Keratinocyte (primary cell): ENCODE data around the gene SKI. TPM values are rescaled to one million over a fixed set of nuclear protein-coding genes. Genes with fewer than 3 reads are reported as not detected.

ENCODE experiments used
- DNase-seq: peaks from one replicate; pipeline ENCODE4 v3.0.0-alpha.2; 2011; ENCODE audit warnings: low read depth, missing footprints, low spot score
- FAIRE-seq: peaks from 2 replicates; lab custom pipeline; 2011; peaks lifted over from hg19 to GRCh38; lab: Jason Lieb, UNC
- H2AFZ ChIP-seq: 2 replicates; pipeline ENCODE4 v1.6.0; 2012; ENCODE audit warnings: low read length, control low read depth, inconsistent platforms; ENCODE audit not compliant: control insufficient read depth
- H3K27ac ChIP-seq: 2 replicates; pipeline ENCODE4 v1.5.1; 2011; ENCODE audit warnings: low read length; ENCODE audit not compliant: control insufficient read depth, insufficient read depth
- H3K27me3 ChIP-seq: 3 replicates; pipeline ENCODE4 v1.6.0; 2011; ENCODE audit warnings: low read length; ENCODE audit not compliant: control insufficient read depth, insufficient read depth; ENCODE audit errors: extremely low read depth
- H3K36me3 ChIP-seq, 2 experiments: 2 replicates in 1 of 2; 3 replicates in 1 of 2; pipeline ENCODE4 v1.5.1; 2011; ENCODE audit warnings: low read length in 2 of 2, mild to moderate bottlenecking in 1 of 2; ENCODE audit not compliant: control insufficient read depth in 2 of 2, insufficient read depth in 2 of 2; ENCODE audit errors: extremely low read depth in 1 of 2
- H3K4me1 ChIP-seq: 3 replicates; pipeline ENCODE4 v1.5.1; 2011; ENCODE audit warnings: low read length; ENCODE audit not compliant: control insufficient read depth, insufficient read depth; ENCODE audit errors: extremely low read depth
- H3K4me2 ChIP-seq: 3 replicates; pipeline ENCODE4 v1.6.0; 2011; ENCODE audit warnings: low read depth, low read length; ENCODE audit not compliant: control insufficient read depth, insufficient read depth; ENCODE audit errors: extremely low read depth
- H3K4me3 ChIP-seq, 3 experiments: fragments of 200-600 bp in 1 of 3; sonication (generic) in 1 of 3; 2 replicates in 2 of 3; 3 replicates in 1 of 3; pipeline ENCODE4 v1.5.1; 2011 to 2016; ENCODE audit warnings: low read length in 3 of 3, mild to moderate bottlenecking in 3 of 3, control low read depth in 2 of 3, inconsistent platforms in 1 of 3, low read depth in 1 of 3, mixed read lengths in 1 of 3, mixed run types in 1 of 3, moderate library complexity in 1 of 3; ENCODE audit not compliant: control insufficient read depth in 2 of 3, insufficient read depth in 2 of 3; ENCODE audit errors: extremely low read depth in 1 of 3
- H3K79me2 ChIP-seq: 2 replicates; pipeline ENCODE4 v1.6.0; 2012; ENCODE audit warnings: low read length; ENCODE audit not compliant: control insufficient read depth, insufficient read depth
- H3K9ac ChIP-seq: 3 replicates; pipeline ENCODE4 v1.6.0; 2011; ENCODE audit warnings: low read length; ENCODE audit not compliant: control insufficient read depth, insufficient read depth; ENCODE audit errors: extremely low read depth
- H3K9me1 ChIP-seq: 3 replicates; pipeline ENCODE4 v1.6.0; 2011; ENCODE audit warnings: low read length; ENCODE audit not compliant: control insufficient read depth, insufficient read depth; ENCODE audit errors: extremely low read depth
- H3K9me3 ChIP-seq: 2 replicates; pipeline ENCODE4 v1.5.1; 2012; ENCODE audit warnings: low read depth, low read length; ENCODE audit not compliant: control insufficient read depth
- H4K20me1 ChIP-seq: 3 replicates; pipeline ENCODE4 v1.6.0; 2011; ENCODE audit warnings: low read length; ENCODE audit not compliant: control insufficient read depth, insufficient read depth; ENCODE audit errors: extremely low read depth
- CTCF ChIP-seq, 3 experiments: IDR thresholded peaks in 1 of 3; conservative IDR thresholded peaks in 1 of 3; optimal IDR thresholded peaks in 1 of 3; 2 replicates in 2 of 3; 3 replicates in 1 of 3; pipeline versions ENCODE3 to v1.5.1; 2011; ENCODE audit warnings: low read length in 3 of 3, mild to moderate bottlenecking in 3 of 3, moderate library complexity in 2 of 3, control low read depth in 1 of 3, inconsistent platforms in 1 of 3; ENCODE audit not compliant: insufficient read depth in 2 of 3; ENCODE audit errors: extremely low read depth in 1 of 3
- EZH2 ChIP-seq: IDR thresholded peaks from one replicate; pipeline ENCODE4 v1.6.1; 2012; ENCODE audit warnings: inconsistent platforms, mild to moderate bottlenecking, low read length, moderate library complexity
- dilution Hi-C: fragments of 300-500 bp; cut with MboI; formaldehyde crosslinking; loops from one replicate; pipeline ENCODE4 v1.7.0; 2020; ENCODE audit warnings: low sequenced_read_pairs; ENCODE audit not compliant: extremely low pct_ligation_motif_present
- polyA plus RNA-seq, 5 experiments: library from polyadenylated mRNA; depleted of rRNA in 3 of 5; stranded (reverse) in 3 of 5; stranded (forward) in 1 of 5; unstranded in 1 of 5; fragments of >200 nt; gene quantifications; 1 replicate in 1 of 5; 2 replicates in 3 of 5; 3 replicates in 1 of 5; pipeline versions ENCODE4 v1.2.1 to v1.2.3, GENCODE V29; 2011 to 2012; ENCODE audit warnings: missing spikeins in 2 of 5, low read depth in 1 of 5, low replicate concordance in 1 of 5

The SKI gene
- polyA plus RNA-seq, 1 donor (not counting 4 experiments of a cell fraction or from before 2014, with no cell fraction given) = 4.8 TPM

GRCh38 chr1:2234762-2235113, 6.6 kb downstream of the SKI start:
- no peak for FAIRE-seq
- Histone ChIP-seq H3K79me2 (peaks cover 99% of the 10 kb centered on the region), H3K4me3 (peak overlapping the region in 1 of 3 experiments; percentile 19), H3K4me2 (peak overlapping the region; percentile 63), H3K36me3 (no peaks in the 10 kb centered on the region), H3K27me3 (no peaks in the 10 kb centered on the region), H3K9me3 (no peaks in the 10 kb centered on the region), H3K4me1 (peaks cover 50% of the 10 kb centered on the region), H2AFZ (no peak overlapping the region), H4K20me1 (peaks cover 73% of the 10 kb centered on the region), H3K9ac (peak overlapping the region; percentile 48), H3K9me1 (peaks cover 5% of the 10 kb centered on the region), H3K27ac (peak overlapping the region; percentile 44)
- TF ChIP-seq EZH2 = no peak
- dilution Hi-C loops = no loop called here
- DNase-seq = no peak

- H4K20me1 ChIP-seq = peaks cover 68% of the 10 kb centered on the region
- no peak for FAIRE-seq
- no peak overlapping the region for H3K4me2 ChIP-seq
- no peaks in the 10 kb centered on the region for H3K36me3 ChIP-seq
- dilution Hi-C loops = no loop called here
- TF ChIP-seq EZH2 (no peak), CTCF (optimal IDR thresholded peaks at IDR 0.05 in 1 of 3, IDR thresholded peaks at IDR 0.05 in 1 of 3, conservative IDR thresholded peaks at IDR 0.05 in 1 of 3; ENCODE audit: extremely low read depth in 1 of 3, insufficient read depth in 2 of 3, low read length in 3 of 3) (no peak)
- no peaks in the 10 kb centered on the region for H3K9me3 ChIP-seq
- no peak overlapping the region for H3K4me3 ChIP-seq
- H3K27me3 ChIP-seq = no peaks in the 10 kb centered on the region
- H3K4me1 ChIP-seq = peaks cover 54% of the 10 kb centered on the region
- peaks cover 99% of the 10 kb centered on the region for H3K79me2 ChIP-seq
- H2AFZ ChIP-seq = no peak overlapping the region
- peaks cover 5% of the 10 kb centered on the region for H3K9me1 ChIP-seq
- no peak overlapping the region for H3K9ac ChIP-seq
- DNase-seq = no peak
- no peak overlapping the region for H3K27ac ChIP-seq
Measured at GRCh38 chr1:2235300-2235998, 7.3 kb downstream of the SKI start.
